ENCODE results near the gene EHD2. TPM values are rescaled to one million over a fixed set of nuclear protein-coding genes. Genes with fewer than 3 reads are reported as not detected.

Gene EHD2
- polyA plus RNA-seq, 1 donor (not counting 4 experiments of a cell fraction or from before 2014, with no cell fraction given): 23.7 TPM

DNA sequence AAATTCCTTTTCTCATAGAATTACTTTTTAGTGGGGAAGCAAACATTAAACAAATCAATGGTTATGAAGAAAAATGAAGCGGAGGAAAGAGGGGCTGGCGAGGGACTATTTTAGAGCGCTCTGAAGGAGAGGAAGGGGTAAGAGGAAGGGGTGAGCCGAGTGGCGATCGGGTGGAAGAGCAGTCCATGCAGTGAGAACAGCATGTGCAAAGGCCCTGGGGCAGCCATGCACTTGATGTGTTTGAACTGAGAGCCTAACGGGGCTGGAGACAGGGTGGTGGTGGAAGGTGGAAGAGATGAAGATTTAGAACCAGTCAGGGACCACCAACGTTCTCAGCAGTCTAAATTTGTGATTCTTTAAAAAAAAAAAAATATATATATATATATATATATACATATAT is 17.7 kb downstream of the EHD2 start:
- no peaks in the 10 kb centered on the region for H3K27me3 ChIP-seq (ENCODE audit: control insufficient read depth, extremely low read depth, insufficient read depth, low read length)
- H2AFZ ChIP-seq (ENCODE audit: control insufficient read depth, low read length): no peak overlapping the region
- peaks cover 25% of the 10 kb centered on the region for H3K79me2 ChIP-seq (ENCODE audit: control insufficient read depth, insufficient read depth, low read length)
- no peak for FAIRE-seq
- dilution Hi-C loops (cut with MboI; ENCODE audit: extremely low pct_ligation_motif_present, low sequenced_read_pairs): no loop called here
- H3K4me3 ChIP-seq (ENCODE audit: control insufficient read depth in 2 of 3, extremely low read depth in 1 of 3, insufficient read depth in 2 of 3, low read depth in 1 of 3, low read length in 3 of 3): no peak overlapping the region
- peaks cover 2% of the 10 kb centered on the region for H4K20me1 ChIP-seq (ENCODE audit: control insufficient read depth, extremely low read depth, insufficient read depth, low read length)
- peak overlapping the region; percentile 20 for H3K27ac ChIP-seq (ENCODE audit: control insufficient read depth, insufficient read depth, low read length)
- peaks cover 31% of the 10 kb centered on the region for H3K4me1 ChIP-seq (ENCODE audit: control insufficient read depth, extremely low read depth, insufficient read depth, low read length)
- peaks cover 20 to 39% of the 10 kb centered on the region in 2 experiments for H3K36me3 ChIP-seq (ENCODE audit: control insufficient read depth in 2 of 2, extremely low read depth in 1 of 2, insufficient read depth in 2 of 2, low read length in 2 of 2)
- TF ChIP-seq, protein P1, sequence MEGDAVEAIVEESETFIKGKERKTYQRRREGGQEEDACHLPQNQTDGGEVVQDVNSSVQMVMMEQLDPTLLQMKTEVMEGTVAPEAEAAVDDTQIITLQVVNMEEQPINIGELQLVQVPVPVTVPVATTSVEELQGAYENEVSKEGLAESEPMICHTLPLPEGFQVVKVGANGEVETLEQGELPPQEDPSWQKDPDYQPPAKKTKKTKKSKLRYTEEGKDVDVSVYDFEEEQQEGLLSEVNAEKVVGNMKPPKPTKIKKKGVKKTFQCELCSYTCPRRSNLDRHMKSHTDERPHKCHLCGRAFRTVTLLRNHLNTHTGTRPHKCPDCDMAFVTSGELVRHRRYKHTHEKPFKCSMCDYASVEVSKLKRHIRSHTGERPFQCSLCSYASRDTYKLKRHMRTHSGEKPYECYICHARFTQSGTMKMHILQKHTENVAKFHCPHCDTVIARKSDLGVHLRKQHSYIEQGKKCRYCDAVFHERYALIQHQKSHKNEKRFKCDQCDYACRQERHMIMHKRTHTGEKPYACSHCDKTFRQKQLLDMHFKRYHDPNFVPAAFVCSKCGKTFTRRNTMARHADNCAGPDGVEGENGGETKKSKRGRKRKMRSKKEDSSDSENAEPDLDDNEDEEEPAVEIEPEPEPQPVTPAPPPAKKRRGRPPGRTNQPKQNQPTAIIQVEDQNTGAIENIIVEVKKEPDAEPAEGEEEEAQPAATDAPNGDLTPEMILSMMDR (optimal IDR thresholded peaks at IDR 0.05 in 1 of 3, IDR thresholded peaks at IDR 0.05 in 1 of 3, conservative IDR thresholded peaks at IDR 0.05 in 1 of 3; ENCODE audit: extremely low read depth in 1 of 3, insufficient read depth in 2 of 3, low read length in 3 of 3): no peak
- TF ChIP-seq EZH2 (IDR thresholded peaks at IDR 0.05; ENCODE audit: low read length): no peak
- no peak overlapping the region for H3K4me2 ChIP-seq (ENCODE audit: control insufficient read depth, extremely low read depth, insufficient read depth, low read depth, low read length)
- DNase-seq (ENCODE audit: low read depth, low spot score): no peak
- H3K9me3 ChIP-seq (ENCODE audit: control insufficient read depth, low read depth, low read length): no peaks in the 10 kb centered on the region
- H3K9me1 ChIP-seq (ENCODE audit: control insufficient read depth, extremely low read depth, insufficient read depth, low read length): no peaks in the 10 kb centered on the region
- no peak overlapping the region for H3K9ac ChIP-seq (ENCODE audit: control insufficient read depth, extremely low read depth, insufficient read depth, low read length)

DNA sequence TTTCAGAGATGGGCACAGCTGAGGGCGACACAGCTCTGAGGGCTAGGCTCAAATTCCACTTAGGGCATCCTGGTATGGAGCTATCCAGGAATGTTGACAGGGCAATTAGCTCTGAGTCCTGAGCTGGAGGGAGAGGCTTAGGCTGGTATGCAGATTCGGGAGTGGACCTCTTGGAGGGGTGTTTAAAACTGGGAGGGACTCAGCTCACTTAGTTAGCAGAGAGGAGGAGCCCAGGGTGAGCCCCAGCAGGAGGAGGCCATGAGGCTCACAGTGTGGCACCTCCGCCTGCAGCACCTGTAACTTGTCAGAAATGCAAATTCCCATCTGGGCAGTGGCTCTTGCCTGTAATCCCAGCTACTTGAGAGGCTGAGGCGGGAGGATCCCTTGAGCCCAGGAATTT is 21.9 kb downstream of the EHD2 start:
- peaks cover 2% of the 10 kb centered on the region for H4K20me1 ChIP-seq (ENCODE audit: control insufficient read depth, extremely low read depth, insufficient read depth, low read length)
- no peak overlapping the region for H3K9ac ChIP-seq (ENCODE audit: control insufficient read depth, extremely low read depth, insufficient read depth, low read length)
- H3K27me3 ChIP-seq (ENCODE audit: control insufficient read depth, extremely low read depth, insufficient read depth, low read length): no peaks in the 10 kb centered on the region
- dilution Hi-C loops (cut with MboI; ENCODE audit: extremely low pct_ligation_motif_present, low sequenced_read_pairs): no loop called here
- TF ChIP-seq, protein P1 (optimal IDR thresholded peaks at IDR 0.05 in 1 of 3, IDR thresholded peaks at IDR 0.05 in 1 of 3, conservative IDR thresholded peaks at IDR 0.05 in 1 of 3; ENCODE audit: extremely low read depth in 1 of 3, insufficient read depth in 2 of 3, low read length in 3 of 3): no peak
- TF ChIP-seq EZH2 (IDR thresholded peaks at IDR 0.05; ENCODE audit: low read length): no peak
- FAIRE-seq (no peak), DNase-seq (ENCODE audit: low read depth, low spot score) (no peak)
- no peak overlapping the region for H3K27ac ChIP-seq (ENCODE audit: control insufficient read depth, insufficient read depth, low read length)
- H3K79me2 ChIP-seq (ENCODE audit: control insufficient read depth, insufficient read depth, low read length): peaks cover 19% of the 10 kb centered on the region
- peaks cover 27 to 30% of the 10 kb centered on the region in 2 experiments for H3K36me3 ChIP-seq (ENCODE audit: control insufficient read depth in 2 of 2, extremely low read depth in 1 of 2, insufficient read depth in 2 of 2, low read length in 2 of 2)
- H3K4me3 ChIP-seq (ENCODE audit: control insufficient read depth in 2 of 3, extremely low read depth in 1 of 3, insufficient read depth in 2 of 3, low read depth in 1 of 3, low read length in 3 of 3): no peak overlapping the region
- H3K9me1 ChIP-seq (ENCODE audit: control insufficient read depth, extremely low read depth, insufficient read depth, low read length): no peaks in the 10 kb centered on the region
- H3K4me1 ChIP-seq (ENCODE audit: control insufficient read depth, extremely low read depth, insufficient read depth, low read length): peaks cover 6% of the 10 kb centered on the region
- H2AFZ ChIP-seq (ENCODE audit: control insufficient read depth, low read length): no peak overlapping the region
- no peak overlapping the region for H3K4me2 ChIP-seq (ENCODE audit: control insufficient read depth, extremely low read depth, insufficient read depth, low read depth, low read length)
- H3K9me3 ChIP-seq (ENCODE audit: control insufficient read depth, low read depth, low read length): no peaks in the 10 kb centered on the region
